Medulla oblongata (tissue), 1 donor: ENCODE measurements around the gene TNRC6C.
A peak's percentile ranks its signal among the peaks of the same experiment; 100 is the strongest.

Experiments
- DNase-seq: peaks from one replicate; pipeline ENCODE4 v3.0.0-alpha.2; 2015; ENCODE audit errors: extremely low spot score

The TNRC6C gene, protein sequence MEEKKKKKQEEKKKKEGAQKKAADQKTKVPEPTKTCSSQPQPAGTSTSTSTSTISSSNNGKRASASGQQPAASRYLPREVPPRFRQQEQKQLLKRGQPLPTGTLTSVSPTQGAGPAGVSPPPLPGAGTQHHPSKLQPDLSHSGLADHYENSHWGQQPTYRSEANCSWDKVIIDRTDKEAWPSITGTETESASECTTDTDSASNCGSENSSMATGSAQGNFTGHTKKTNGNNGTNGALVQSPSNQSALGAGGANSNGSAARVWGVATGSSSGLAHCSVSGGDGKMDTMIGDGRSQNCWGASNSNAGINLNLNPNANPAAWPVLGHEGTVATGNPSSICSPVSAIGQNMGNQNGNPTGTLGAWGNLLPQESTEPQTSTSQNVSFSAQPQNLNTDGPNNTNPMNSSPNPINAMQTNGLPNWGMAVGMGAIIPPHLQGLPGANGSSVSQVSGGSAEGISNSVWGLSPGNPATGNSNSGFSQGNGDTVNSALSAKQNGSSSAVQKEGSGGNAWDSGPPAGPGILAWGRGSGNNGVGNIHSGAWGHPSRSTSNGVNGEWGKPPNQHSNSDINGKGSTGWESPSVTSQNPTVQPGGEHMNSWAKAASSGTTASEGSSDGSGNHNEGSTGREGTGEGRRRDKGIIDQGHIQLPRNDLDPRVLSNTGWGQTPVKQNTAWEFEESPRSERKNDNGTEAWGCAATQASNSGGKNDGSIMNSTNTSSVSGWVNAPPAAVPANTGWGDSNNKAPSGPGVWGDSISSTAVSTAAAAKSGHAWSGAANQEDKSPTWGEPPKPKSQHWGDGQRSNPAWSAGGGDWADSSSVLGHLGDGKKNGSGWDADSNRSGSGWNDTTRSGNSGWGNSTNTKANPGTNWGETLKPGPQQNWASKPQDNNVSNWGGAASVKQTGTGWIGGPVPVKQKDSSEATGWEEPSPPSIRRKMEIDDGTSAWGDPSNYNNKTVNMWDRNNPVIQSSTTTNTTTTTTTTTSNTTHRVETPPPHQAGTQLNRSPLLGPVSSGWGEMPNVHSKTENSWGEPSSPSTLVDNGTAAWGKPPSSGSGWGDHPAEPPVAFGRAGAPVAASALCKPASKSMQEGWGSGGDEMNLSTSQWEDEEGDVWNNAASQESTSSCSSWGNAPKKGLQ (N-terminal part only)

DNA sequence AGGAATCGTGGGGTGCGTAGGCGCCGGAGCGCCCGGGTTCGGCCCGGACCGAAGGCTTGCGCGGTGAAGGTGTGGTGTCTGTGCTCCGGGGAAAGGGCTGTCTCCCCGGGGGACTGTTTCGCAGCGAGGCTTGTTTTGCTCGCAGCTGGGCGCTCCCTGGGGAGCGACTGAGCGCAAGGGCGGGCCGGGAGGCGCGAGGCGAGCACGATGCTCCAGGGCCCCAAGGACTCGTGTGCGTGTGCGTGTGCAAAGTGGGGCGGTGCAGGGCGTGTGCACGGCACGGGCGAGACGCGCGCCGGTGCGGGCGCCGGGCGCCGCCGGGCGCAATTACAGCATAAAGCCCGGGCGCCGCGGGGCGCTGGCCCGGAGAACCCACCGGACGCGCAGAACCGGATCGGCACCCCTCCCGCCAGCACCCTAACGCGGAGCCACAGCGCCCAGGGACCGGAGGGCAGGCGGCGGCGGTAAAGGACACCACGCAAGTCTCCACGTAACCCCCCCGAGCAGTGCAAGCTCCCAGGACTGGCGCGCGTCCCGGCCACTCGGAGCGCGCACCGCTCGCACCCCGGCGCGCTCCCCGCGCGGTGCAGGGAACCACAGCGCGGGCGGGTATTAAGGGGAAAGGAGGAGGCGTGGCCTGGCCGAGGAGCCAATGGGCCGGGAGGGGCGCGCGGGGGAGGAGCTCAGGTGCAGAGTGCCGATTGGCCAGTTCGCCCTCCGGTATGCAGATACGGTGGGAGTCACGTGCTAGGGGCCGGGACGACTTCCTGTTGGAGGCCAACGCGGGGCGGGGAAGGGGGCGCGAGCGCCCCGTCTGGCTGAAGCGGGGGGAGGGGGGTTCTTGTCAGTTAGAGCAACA, at the start of gene TNRC6C:
TNRC6C (plus strand) TSS at position 847 of the 859 bp plus-strand sequence. CDS start 45,504 bp downstream, outside the sequence.
- peak; percentile 99 for DNase-seq

DNA sequence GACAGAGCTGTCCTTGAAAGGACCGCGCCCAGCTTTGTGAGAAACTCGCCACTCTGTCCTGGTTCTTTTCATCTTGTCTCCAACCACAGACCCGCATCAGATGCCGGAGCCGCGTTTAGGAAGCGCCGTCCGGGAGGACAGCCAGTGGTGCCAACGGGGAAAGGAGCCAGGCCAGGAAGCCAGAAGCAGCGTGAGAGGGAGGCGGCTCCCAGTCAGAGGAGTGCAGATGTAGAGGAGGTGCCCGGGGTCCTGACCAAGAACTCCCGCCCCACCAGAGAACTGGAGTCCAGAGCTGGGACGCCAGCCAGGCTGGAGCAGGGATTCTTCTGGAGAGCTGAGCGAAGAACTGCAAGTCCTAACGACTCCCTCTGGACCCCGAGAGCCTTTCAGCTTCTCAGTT, 49.3 kb upstream of the TNRC6C start:
- no peak for DNase-seq

DNA sequence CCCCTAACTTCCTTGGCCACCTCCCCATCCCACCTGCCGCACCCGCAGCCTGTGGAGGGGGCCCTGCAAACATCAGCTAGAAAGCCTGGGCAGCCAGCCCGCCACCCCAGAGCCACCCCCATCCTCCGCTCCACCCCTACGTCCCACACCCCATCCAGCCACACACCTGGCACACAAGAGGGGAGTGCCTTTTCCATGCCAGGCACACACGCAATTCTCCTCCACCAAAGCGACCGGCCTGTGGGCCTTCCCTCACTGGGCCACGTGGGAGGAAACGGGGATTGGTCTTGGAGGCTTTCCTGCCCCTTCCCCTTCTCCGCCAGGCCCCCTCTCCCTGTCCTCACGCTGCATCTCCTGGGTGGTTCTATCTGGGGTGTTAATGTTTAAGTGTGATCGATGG, 48.7 kb upstream of the TNRC6C start:
- DNase-seq = no peak

DNA sequence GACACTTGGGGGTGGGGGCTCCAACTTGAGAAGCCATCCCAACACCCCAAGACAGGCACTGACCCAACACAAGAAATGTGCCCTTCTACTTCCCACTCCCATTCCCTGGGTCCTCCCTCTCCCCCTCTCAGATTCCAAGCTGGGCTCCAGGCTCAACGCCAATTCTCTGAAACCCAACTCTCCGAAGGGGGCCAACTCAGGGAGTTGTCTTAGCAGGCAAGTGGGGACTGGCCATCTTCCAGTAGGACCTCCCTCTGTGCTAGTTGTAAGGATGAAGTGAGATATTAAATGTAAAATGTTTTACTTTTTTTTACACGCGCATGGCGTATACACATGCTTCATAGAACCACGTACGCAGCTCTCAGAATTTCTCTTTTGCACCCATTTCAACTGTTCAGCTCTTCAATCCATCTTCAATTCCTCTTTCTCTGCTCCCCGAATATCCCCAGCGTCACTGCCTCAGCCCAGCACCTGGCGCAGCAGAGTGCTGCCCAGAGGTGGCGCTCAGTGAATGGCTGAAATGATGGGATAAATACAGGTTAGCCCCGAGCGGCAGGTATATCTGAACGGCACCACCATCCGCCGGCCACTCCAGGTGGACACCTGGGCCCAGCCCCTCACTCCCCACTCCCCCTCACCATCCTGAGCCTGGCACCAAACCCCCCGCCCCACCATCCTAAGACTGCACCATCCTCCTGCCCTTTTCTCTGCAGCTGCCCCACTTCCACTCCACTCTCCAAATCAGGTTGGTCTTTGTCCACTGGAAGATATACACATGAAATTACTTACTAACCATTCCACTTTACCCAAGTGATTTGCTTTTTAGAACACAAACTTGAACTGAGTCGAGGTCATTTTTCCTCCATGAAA, 43.9 kb upstream of the TNRC6C start:
- DNase-seq = no peak

DNA sequence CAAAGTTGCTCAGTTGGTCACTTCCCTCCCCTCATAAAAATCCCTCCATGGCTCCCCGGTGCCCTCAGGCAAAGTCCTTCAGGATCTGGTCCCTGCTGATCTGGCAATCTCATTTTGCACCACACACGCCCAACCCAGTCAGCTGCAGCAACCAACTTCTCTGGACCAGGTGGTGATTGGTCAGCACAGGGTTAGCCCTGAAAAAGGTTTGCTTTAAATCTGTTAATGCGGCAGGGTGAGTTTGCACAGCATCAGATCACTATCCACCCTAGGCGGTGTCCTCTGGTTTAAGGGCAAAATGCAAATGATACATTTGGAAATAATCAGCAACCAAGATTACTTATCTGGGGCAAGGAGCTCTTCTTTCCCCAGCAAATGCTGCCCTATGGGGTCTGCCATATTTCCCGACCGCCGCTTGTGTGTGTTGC, 42.9 kb upstream of the TNRC6C start:
- DNase-seq = no peak

DNA sequence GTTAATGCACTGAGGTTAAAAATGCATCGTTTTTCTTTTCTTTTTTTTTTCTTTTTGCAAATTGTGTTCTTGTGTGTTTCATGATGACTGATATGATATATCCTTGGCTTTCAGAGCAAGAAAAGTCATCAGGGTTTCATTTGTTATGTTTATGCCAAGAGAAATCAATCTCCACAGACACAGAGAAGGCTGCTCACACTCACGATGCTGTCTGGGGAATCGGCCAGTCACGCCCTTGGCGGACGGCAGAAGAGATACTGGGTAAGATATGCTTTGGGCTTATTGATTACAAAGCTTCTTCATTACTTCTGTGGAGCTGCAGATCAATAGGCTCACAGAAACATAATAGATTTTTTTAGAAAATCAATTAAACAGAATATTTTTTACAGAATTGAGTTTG, 42.2 kb upstream of the TNRC6C start:
- no peak for DNase-seq

DNA sequence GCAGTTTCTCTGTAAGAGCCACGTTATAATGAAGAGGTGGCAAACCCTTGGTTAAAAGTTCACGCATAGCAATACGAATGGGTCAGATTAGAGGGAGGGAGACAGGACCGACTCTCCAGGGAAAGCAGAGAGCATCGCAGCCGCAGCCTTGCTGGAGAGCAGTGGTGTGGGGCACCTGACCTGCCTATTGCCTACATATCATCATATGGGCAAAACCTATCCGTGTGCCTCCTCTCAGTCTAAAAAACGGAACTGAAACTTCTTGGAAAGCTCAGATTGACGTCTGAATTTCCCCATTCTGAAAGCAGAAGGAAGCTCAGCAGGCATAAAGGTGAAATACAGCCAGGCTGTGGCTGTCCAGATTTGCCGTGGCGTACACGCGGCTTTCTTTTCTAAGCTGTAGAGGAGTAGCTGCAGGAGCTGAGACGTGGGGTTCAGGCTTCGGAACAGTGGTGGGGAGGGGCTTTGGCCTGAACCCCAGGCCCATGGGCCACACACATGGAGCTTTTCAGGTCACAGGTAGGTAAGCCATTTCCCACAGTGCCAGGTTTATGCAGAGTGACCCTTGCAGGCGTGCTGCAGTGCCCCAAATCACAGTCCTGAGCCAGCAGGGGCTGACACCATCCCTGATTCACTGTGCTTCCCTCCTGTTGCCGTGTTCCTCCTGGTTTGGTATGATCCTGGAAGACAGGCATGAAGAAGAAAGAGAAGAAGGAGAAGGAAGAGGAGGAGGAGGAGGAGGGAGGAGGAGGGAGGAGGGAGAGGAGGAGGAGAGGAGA, 41.6 kb upstream of the TNRC6C start:
- DNase-seq = peak; percentile 68

DNA sequence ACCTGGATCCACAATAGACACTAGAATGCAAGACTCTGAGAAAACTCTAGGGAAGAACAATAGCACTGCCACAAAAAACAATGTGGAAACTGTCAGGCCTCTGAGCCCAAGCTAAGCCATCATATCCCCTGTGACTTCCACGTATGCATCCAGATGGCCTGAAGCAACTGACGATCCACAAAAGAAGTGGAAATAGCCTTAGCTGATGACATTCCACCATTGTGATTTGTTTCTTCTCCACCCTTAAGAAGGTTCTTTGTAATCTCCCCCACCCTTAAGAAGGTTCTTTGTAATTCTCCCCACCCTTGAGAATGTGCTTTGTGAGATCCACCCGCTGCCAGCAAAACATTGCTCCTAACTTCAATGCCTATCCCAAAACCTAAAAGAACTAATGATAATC, 39.2 kb upstream of the TNRC6C start:
- DNase-seq = no peak

DNA sequence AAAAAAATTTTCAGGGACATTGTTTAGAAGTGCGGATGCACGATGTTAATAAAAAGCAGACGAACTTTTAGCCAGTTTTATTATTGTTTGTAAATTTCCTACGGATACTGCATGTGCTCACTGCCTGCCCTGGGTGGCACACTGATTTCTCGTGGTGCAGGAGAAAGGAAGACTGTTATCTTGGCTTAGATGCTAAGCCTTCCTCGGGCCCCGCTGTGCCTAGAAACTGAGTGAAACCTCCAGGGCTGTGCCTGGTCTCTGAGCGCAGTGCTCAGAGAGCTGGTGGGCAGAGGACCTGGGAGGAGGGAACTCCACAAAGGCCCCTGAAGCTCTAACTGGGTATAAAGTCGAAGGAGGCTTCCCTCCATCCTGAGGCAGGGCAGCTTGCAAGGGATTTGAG, 35.4 kb upstream of the TNRC6C start:
- no peak for DNase-seq

DNA sequence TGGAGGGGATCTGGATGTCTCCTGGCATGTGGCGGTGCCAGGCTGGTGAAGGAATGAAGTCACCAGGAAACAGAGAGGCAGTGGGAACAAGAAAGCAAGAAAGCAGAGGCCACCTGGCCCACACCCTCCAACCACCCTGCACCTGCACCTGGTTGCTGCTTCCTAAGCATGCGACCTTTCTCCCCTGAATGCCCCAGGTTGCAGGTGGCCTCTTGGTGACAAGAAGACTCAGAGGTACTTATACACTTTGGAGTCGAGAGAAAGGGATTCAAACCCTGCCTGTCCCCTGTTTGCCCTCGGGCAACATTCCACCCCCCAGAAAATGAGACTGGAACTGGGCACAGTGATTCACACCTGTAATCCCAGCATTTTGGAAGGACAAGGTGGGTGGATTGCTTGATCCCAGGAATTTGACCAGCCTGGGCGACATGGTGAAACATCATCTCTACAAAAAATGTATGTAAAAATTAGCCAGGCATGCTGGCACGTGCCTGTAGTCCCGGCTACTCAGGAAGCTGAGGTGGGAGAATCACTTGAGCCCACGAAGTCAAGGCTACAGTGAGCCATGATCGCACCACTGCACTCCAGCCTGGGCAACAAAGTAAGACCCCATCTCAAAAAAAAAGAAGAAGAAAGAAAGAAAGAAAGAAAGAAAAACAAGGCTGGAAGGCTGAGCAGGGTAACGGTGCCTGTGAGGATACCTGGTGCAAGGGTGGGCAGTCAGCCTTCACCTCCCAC, 34.6 kb upstream of the TNRC6C start:
- DNase-seq = no peak

DNA sequence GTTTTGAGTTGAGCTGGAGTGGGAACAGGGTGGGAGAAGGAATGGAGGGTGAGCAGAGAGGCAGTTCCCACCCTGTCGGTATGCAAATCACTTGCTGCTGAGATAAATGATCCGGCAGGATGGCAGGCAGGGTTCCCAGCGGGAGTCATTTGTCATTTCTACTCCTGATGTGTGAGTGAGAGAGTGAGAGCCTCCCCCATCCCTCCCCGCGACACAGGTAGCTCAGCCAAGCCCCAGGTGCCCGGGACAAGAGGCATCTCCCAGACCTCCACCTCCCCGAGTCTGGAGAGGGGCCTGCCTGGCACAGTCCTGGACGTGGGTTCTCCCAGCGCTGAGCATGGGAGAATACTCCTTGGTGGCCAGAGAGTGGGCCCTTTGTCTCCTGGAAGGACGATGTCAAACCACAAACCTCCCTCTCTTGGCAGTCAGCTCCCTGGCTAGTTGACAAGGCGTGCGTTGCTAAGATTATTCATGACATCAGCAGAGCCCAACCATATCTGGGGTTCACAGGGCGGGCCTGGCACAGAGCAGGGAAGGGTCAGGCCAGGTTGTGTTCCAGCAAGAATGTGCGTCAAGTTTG, 33.7 kb upstream of the TNRC6C start:
- DNase-seq = peak; percentile 58

DNA sequence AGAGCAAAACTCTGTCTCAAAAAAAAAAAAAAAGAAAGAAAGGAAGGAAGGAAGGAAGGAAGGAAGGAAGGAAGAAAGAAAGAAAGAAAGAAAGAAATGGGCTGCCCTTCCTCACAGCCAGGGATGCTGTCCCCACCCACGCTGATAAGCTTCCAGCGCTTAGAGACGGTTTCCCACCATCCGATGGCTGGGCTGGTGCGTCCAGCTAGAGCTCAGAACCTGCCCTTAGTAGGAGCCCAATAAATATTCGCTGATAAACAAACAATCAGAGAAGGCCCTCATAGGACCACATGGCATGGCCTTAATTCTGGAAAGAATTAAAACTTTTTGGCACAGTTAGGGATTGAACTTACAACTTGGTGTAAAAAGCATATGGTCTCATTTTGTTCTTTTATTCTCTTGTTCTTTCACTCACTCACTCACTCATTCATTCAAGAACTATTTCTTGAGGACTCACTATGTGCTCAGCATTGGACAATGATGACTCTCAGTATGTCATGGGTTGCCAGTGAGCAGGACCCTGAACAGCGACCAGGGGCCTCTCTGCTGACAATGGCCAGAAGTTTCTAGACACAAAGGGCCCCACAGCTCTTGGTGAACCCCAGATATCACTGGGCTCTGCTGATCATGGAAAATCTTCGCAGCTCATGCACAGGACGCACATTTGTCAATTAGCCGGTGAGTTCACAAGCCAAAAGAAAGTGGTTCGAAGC, 32.5 kb upstream of the TNRC6C start:
- no peak for DNase-seq

DNA sequence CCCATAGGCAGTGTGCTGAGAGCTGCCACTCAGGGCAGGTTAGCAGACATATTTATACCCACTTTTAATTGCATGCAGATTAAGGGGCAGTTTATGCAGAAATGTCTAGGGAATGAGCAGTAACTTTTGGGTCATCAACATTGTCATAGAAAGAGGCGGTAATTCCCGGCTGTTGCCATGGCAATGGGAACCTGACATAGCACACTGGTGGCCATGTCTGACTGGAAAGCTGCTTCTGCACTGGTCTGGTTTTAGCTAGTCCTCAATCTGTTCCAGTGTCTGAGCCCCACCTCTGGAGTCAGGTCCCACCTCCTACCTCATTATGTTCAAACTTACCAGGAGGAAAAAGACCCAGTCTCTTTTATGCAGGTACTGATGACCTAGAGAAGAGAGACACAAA, 31.5 kb upstream of the TNRC6C start:
- DNase-seq = no peak

DNA sequence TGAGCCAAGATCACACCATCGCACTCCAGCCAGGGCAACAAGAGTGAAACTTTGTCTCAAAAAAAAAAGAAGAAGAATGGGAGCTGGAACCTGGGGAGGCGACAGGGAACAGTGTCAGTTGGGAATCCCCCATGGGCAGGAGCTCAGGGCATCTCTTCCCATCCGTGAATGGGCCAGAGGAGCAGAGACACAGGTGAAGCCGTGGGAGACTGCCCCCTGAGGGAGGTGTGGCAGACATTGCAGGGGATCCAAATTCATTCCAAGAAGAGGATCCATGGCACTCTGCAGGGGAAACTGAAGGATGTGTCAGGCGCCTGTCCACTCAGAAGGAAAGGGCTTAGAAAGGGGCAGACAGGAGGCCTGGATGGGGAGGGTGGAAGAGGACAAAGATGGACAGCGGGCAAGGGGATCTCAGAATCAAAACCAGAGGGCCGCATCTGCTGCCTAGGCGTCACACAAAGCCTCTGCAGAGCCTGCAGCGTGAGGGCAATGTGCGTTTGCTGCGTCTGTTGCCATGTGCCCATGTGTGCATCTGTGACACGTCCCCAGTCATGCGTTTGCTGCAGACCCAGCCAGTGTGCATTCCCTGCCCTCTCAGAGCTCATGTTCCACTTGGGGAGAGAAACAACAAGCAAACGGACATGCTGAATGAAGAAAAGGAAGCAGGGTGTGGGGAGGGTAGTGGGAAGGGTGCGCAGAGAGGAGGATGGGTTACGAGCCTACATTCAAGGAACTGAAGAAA, 30.6 kb upstream of the TNRC6C start:
- DNase-seq = no peak

DNA sequence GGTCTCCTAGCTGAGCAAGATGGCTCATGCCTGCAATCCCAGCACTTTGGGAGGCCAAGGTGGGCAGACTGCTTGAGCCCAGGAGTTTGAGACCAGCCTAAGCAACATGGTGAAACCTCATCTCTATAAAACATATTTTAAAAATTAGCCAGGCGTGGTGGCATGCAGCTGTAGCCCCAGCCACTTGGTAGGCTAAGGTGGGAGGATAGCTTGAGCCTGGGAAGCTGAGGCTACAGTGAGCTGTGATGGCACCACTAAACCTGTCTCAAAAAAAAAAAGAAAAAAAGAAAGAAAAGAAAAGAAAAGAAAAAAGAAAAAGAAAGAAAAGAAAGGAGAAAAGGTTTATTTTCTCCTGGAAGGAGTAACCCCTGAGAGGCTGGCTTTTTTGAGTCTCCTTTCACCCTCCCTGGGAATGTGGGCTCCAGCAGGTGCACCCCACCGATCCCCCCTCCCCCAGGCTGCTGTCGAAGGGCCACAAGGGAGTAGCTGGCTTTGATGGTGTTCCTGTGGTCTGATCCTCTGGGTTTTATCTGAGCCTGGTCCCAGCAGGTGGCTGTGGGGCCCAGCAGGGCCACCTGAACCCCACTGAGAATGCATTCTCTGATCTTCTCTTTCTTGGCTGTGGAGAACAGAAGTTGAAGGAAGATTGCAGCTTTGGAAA, 29.9 kb upstream of the TNRC6C start:
- no peak for DNase-seq

DNA sequence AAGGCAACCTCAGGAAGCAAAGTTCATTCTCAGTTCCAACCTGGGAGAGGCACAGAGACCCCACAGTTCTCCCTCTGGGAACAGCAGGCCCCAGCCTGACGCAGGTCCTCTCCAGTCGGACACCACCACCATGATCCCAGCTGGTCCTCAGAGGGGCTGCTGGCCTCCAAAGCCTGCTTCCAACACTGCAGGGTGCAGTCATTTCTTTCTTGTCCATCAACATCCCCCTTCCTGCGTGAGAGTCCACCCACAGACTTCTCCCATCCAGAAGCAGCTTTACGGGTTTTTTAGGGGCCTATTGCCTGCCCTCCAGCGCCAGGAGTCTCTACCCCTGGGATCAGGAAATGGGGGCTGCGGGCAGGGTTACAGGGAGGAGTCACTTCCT, 29.3 kb upstream of the TNRC6C start:
- DNase-seq = no peak
